Measurements from ENCODE around the gene SH3D19. TPM values are rescaled to one million over a fixed set of nuclear protein-coding genes. Genes with fewer than 3 reads are reported as not detected.

The SH3D19 gene
- total RNA-seq: 155 TPM

- ATAC-seq: peak; percentile 95
- intact Hi-C loops (cut with DNase I): no loop called here
- DNase-seq (ENCODE audit: low spot score): peak; percentile 85
Observed at GRCh38 chr4:151325111-151325948, at the start of gene SH3D19. TSS of gene SH3D19 (minus strand) at chr4:151325605. CDS start at chr4:151325352, 253 bp downstream.

- intact Hi-C loops (cut with DNase I): loop anchor here (10.0 kb wide), 1 partner anchor 248 kb away; no protein-coding TSS in a partner anchor
- DNase-seq (ENCODE audit: low spot score): peak; percentile 91
- peak; percentile 94 for ATAC-seq
Observed at GRCh38 chr4:151362404-151363164, 37.2 kb upstream of the SH3D19 start.

- intact Hi-C loops (cut with DNase I): loop anchor here (10.0 kb wide), 1 partner anchor 247 kb away; no protein-coding TSS in a partner anchor
- ATAC-seq (no peak), DNase-seq (ENCODE audit: low spot score) (no peak)
Observed at GRCh38 chr4:151361966-151362365, 36.6 kb upstream of the SH3D19 start.

- intact Hi-C loops (cut with DNase I): loop anchor here (10.0 kb wide), 1 partner anchor 246 kb away; no protein-coding TSS in a partner anchor
- DNase-seq (ENCODE audit: low spot score): no peak
- no peak for ATAC-seq
Observed at GRCh38 chr4:151361126-151361525, 35.7 kb upstream of the SH3D19 start.

GRCh38 chr4:151359576-151359975, 34.2 kb upstream of the SH3D19 start:
- DNase-seq (ENCODE audit: low spot score) (peak; percentile 65), ATAC-seq (no peak)
- intact Hi-C loops (cut with DNase I): no loop called here

GRCh38 chr4:151358266-151358665, 32.9 kb upstream of the SH3D19 start:
- ATAC-seq (peak; percentile 37), DNase-seq (ENCODE audit: low spot score) (no peak)
- intact Hi-C loops (cut with DNase I): no loop called here

GRCh38 chr4:151356510-151356909, 31.1 kb upstream of the SH3D19 start:
- no peak for ATAC-seq
- no peak for DNase-seq (ENCODE audit: low spot score)
- intact Hi-C loops (cut with DNase I): no loop called here

GRCh38 chr4:151355155-151355554, 29.8 kb upstream of the SH3D19 start:
- DNase-seq (ENCODE audit: low spot score) (no peak), ATAC-seq (no peak)
- intact Hi-C loops (cut with DNase I): no loop called here

GRCh38 chr4:151347490-151348235, 22.3 kb upstream of the SH3D19 start:
- ATAC-seq: no peak

GRCh38 chr4:151344948-151345347, 19.5 kb upstream of the SH3D19 start:
- intact Hi-C loops (cut with DNase I): no loop called here
- DNase-seq (ENCODE audit: low spot score) (no peak), ATAC-seq (no peak)

More at GRCh38 chr4:151347490-151348235, 22.3 kb upstream of the SH3D19 start:
- no peak for DNase-seq (ENCODE audit: low spot score)
- intact Hi-C loops (cut with DNase I): no loop called here

GRCh38 chr4:151340751-151341385, 15.5 kb upstream of the SH3D19 start:
- no peak for DNase-seq (ENCODE audit: low spot score)
- ATAC-seq: peak; percentile 13
- intact Hi-C loops (cut with DNase I): no loop called here

GRCh38 chr4:151339467-151339866, 14.1 kb upstream of the SH3D19 start:
- no peak for ATAC-seq
- intact Hi-C loops (cut with DNase I): no loop called here
- DNase-seq (ENCODE audit: low spot score): no peak

- intact Hi-C loops (cut with DNase I): no loop called here
- no peak for DNase-seq (ENCODE audit: low spot score)
- ATAC-seq: no peak
Observed at GRCh38 chr4:151331276-151332042, 6.1 kb upstream of the SH3D19 start.

GRCh38 chr4:151329217-151330007, 4.0 kb upstream of the SH3D19 start:
- DNase-seq (ENCODE audit: low spot score) (no peak), ATAC-seq (no peak)
- intact Hi-C loops (cut with DNase I): no loop called here

GRCh38 chr4:151325949-151326246, 493 bp upstream of the SH3D19 start:
- intact Hi-C loops (cut with DNase I): no loop called here
- ATAC-seq: no peak
- DNase-seq (ENCODE audit: low spot score): no peak

- intact Hi-C loops (cut with DNase I): no loop called here
- ATAC-seq: peak; percentile 53
- DNase-seq (ENCODE audit: low spot score): peak; percentile 60
Observed at GRCh38 chr4:151324752-151325110, 674 bp downstream of the SH3D19 start.

- intact Hi-C loops (cut with DNase I): no loop called here
- DNase-seq (ENCODE audit: low spot score) (no peak), ATAC-seq (no peak)
Observed at GRCh38 chr4:151324124-151324751, 1.2 kb downstream of the SH3D19 start.
